Mucosa of stomach (tissue), 1 donor: ENCODE results near the gene AJAP1.
"Not testable (repeated sequence)": the region's sequence is repeated elsewhere in the genome, so short reads cannot be mapped to it uniquely, and the experiment has no call there.

Experiments used
- H3K27me3 ChIP-seq: one replicate; pipeline ENCODE4 v1.7.0; 2013; ENCODE audit warnings: mild to moderate bottlenecking, low read length; ENCODE audit not compliant: control insufficient read depth, insufficient read depth
- H3K36me3 ChIP-seq: one replicate; pipeline ENCODE4 v1.7.0; 2013; ENCODE audit warnings: low read length; ENCODE audit not compliant: control insufficient read depth, insufficient read depth
- H3K4me1 ChIP-seq: one replicate; pipeline ENCODE4 v1.7.0; 2013; ENCODE audit warnings: mild to moderate bottlenecking, low read length; ENCODE audit not compliant: control insufficient read depth, insufficient read depth
- H3K4me3 ChIP-seq: one replicate; pipeline ENCODE4 v1.7.0; 2013; ENCODE audit warnings: low read length
- H3K9ac ChIP-seq: one replicate; pipeline ENCODE4 v1.7.0; 2013; ENCODE audit warnings: mild to moderate bottlenecking, low read length, moderate library complexity
- H3K9me3 ChIP-seq: one replicate; pipeline ENCODE4 v1.7.0; 2013; ENCODE audit warnings: mild to moderate bottlenecking, low read length, moderate library complexity; ENCODE audit not compliant: control insufficient read depth
- donor health status: Pancreatic carcinoma.

Gene AJAP1

DNA sequence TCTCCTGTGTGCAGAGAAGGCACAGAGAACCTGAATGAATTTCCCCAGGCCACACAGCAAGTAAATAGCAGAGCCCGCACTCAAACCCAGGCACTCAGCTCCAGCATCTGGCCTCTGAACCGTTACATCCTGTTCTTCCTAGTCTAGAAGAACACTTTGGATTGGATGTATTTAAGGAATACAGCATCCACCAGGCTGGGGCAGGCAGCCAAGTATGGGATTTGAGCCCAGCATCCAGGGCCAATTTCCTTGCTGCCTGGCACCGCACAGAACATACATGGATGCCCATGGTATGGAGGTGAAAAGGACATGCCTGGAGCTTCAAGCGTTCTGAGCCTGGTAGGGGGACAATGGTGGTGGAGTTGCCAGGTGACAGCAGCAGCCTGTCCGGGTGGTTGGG, 9.7 kb downstream of the AJAP1 start:
- Histone ChIP-seq H3K9me3 (no peaks in the 10 kb centered on the region), H3K36me3 (no peaks in the 10 kb centered on the region), H3K4me1 (no peaks in the 10 kb centered on the region), H3K27me3 (peaks cover 9% of the 10 kb centered on the region), H3K4me3 (no peak overlapping the region), H3K9ac (no peak overlapping the region)

DNA sequence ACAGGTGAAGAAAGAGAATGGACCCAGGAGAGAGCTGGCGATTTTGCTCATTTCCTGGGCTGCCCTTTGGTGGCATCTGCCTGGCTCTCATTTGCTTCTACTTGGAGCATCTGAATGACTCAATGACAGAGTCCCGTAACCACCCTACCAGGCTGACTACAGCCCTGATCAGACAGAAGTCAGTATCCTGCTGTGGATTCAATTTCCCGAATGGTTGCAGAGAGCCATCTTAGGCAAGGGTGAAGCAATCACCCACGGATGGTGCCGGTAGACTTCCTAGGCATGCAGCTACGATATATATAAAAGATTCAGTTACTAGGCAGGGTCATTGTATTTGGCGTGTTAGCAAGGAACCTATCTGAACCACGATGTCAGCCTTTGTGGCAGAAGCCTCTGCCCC, 10.2 kb downstream of the AJAP1 start:
- Histone ChIP-seq H3K4me1 (no peaks in the 10 kb centered on the region), H3K4me3 (no peak overlapping the region), H3K9ac (no peak overlapping the region), H3K27me3 (peaks cover 4% of the 10 kb centered on the region), H3K9me3 (no peaks in the 10 kb centered on the region), H3K36me3 (no peaks in the 10 kb centered on the region)

DNA sequence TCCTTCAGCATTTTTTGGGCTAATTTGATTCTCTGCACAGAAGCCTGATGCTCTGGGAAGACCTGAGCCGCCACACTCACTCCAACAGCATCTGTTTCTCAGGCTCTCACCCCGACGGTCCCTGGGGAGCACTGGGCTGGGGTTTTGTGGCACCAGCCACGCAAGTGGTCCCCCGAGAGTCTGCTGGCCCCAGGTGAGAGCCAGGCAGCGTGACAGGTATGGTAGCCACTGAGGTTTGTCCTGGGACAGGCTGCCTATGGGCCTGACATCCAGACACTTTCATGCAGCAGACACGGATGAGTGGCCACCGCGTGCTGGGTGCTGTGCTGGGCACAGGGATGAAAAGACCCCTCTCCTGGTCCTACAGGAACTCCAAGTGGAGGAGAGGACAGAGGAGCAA, 11.0 kb downstream of the AJAP1 start:
- no peaks in the 10 kb centered on the region for H3K27me3 ChIP-seq
- H3K4me3 ChIP-seq, result no peak overlapping the region
- H3K9me3 ChIP-seq, result no peaks in the 10 kb centered on the region
- no peaks in the 10 kb centered on the region for H3K36me3 ChIP-seq
- no peak overlapping the region for H3K9ac ChIP-seq
- H3K4me1 ChIP-seq, result no peaks in the 10 kb centered on the region

DNA sequence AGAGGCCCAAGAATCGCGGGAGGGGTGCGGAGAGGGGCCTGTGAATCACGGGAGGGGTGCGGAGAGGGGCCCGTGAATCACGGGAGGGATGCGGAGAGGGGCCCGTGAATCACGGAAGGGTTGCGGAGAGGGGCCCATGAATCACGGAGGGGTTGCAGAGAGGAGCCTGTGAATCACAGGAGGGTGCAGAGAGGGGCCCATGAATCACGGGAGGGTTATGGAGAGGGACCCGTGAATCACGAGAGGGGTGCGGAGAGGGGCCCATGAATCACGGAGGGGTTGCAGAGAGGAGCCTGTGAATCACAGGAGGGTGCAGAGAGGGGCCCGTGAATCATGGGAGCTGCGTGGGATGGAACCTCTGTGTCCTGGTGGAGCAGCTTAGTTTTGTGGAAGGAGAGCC, 12.3 kb downstream of the AJAP1 start:
- not testable (repeated sequence) for H3K9me3 ChIP-seq, H3K4me1 ChIP-seq, H3K27me3 ChIP-seq, H3K9ac ChIP-seq, H3K4me3 ChIP-seq, H3K36me3 ChIP-seq

DNA sequence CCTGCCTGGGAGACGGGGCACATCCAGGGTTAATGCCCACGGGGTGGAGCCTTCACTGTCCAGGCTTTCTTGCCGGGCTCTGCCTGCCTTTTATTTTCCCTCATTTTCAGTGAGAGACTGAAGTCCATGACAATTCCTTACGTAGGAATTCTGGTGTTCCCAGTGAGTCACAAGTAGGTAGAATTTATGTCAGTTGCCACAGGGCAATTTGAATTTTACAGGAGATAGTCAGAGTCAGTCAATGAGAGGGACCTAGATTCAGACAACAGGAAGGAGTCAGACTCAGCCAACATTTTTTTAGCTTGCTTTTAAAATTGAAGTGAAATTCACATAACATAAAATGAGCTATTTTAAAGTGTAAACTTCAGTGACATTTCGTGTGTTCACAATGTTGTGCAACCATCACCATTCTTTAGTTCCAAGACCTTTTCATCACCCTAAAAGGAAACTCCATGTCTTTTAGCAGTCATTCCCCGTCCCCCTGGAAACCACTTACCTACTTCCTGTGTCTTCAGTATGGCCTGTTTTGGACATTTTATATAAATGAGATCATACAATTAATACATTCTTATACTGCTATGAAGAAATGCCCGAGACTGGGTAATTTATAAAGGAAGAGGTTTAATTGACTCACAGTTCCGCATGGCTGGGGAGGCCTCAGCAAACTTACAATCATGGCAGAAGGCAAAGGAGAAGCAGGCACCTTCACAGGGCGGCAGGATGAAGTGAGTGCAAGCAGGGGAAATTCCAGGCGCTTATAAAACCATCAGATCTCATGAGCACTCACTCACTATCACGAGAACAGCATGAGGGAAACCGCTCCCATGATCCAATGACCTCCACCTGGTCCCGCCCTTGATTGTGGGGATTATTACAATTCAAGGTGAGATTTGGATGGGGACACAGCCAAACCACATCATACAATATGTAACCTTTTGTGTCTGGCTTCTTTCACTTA, 14.6 kb downstream of the AJAP1 start:
- Histone ChIP-seq H3K4me1 (no peaks in the 10 kb centered on the region), H3K9ac (no peak overlapping the region), H3K9me3 (no peaks in the 10 kb centered on the region), H3K36me3 (no peaks in the 10 kb centered on the region), H3K4me3 (no peak overlapping the region), H3K27me3 (no peaks in the 10 kb centered on the region)

DNA sequence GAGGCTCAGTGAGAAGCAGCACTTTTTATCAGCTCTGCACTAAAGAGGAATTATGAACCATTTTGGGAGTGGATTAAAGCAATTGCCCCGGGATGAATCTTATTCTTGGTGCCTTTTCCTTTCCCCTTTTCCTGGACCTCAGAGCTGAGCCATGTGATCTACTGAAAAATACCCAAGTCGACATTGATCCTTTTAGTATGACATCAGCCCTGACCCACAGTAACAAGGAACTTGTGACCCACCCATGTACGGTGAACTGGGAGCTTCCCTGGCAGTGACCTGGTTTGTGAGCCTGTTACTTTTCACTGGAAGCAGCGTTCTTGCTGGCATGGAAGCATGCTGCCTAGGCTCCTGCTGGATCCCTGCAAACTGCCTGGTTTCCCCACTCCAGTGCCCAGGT, 15.9 kb downstream of the AJAP1 start:
- Histone ChIP-seq H3K9ac (no peak overlapping the region), H3K36me3 (no peaks in the 10 kb centered on the region), H3K4me3 (no peak overlapping the region), H3K4me1 (no peaks in the 10 kb centered on the region), H3K9me3 (no peaks in the 10 kb centered on the region), H3K27me3 (no peaks in the 10 kb centered on the region)

- Histone ChIP-seq H3K27me3 (no peaks in the 10 kb centered on the region), H3K9me3 (no peaks in the 10 kb centered on the region), H3K36me3 (no peaks in the 10 kb centered on the region)
These were observed 17.4 kb downstream of the AJAP1 start for GRCh38 chr1:4671828-4672227.

GRCh38 chr1:4673494-4673893, 19.1 kb downstream of the AJAP1 start:
- no peak overlapping the region for H3K9ac ChIP-seq

More at GRCh38 chr1:4671828-4672227, 17.4 kb downstream of the AJAP1 start:
- H3K4me3 ChIP-seq, result no peak overlapping the region
- H3K9ac ChIP-seq, result no peak overlapping the region
- H3K4me1 ChIP-seq, result no peaks in the 10 kb centered on the region

DNA sequence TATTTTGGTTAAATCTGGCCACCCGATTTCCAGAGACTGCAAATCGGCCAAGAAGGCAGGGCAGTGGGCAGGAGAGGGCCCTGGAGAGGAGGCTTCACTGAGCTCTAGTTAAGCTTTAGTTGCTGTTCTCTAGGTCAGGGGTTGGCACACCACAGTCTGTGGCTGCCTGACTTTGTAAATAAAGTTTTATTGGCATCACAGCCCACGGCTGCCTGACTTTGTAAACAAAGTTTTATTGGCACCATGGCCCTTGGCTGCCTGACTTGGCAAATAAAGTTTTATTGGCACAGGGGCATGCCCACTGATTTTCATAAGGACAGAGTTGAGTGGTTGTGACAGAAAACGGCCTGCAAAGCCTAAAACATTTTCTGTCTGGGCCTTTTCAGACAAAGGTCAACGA, 19.7 kb downstream of the AJAP1 start:
- Histone ChIP-seq H3K36me3 (no peaks in the 10 kb centered on the region), H3K9ac (no peak overlapping the region), H3K27me3 (no peaks in the 10 kb centered on the region), H3K4me3 (no peak overlapping the region), H3K9me3 (no peaks in the 10 kb centered on the region), H3K4me1 (no peaks in the 10 kb centered on the region)

More at GRCh38 chr1:4673494-4673893, 19.1 kb downstream of the AJAP1 start:
- no peaks in the 10 kb centered on the region for H3K27me3 ChIP-seq
- H3K36me3 ChIP-seq, result no peaks in the 10 kb centered on the region
- no peak overlapping the region for H3K4me3 ChIP-seq
- no peaks in the 10 kb centered on the region for H3K4me1 ChIP-seq
- H3K9me3 ChIP-seq, result no peaks in the 10 kb centered on the region

- Histone ChIP-seq H3K4me3 (no peak overlapping the region), H3K9me3 (no peaks in the 10 kb centered on the region), H3K9ac (no peak overlapping the region), H3K27me3 (no peaks in the 10 kb centered on the region), H3K4me1 (no peaks in the 10 kb centered on the region), H3K36me3 (no peaks in the 10 kb centered on the region)
These were observed 20.3 kb downstream of the AJAP1 start for GRCh38 chr1:4674676-4675075.

- Histone ChIP-seq H3K9ac (no peak overlapping the region), H3K9me3 (no peaks in the 10 kb centered on the region), H3K4me1 (no peaks in the 10 kb centered on the region), H3K4me3 (no peak overlapping the region), H3K27me3 (no peaks in the 10 kb centered on the region), H3K36me3 (no peaks in the 10 kb centered on the region)
These were observed 21.2 kb downstream of the AJAP1 start for GRCh38 chr1:4675454-4676186.

DNA sequence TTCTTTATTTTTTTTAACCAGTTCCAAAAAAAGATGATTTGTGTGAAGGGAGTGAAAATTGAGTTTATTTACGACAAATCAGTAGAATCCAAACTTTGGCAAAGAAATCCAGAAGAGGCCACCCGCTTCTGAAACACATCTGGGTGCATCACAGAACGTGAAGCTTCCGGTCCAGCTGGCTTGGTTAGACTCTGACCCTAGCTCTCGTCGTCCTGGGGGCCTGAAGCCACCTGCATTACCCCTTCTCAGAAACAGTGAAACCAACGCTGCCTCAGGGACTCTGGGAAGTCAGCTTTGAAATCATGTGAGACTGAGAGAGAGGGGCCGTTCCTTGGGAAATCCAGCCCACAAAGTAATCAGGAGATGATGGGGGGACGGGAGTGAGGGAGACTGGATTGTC, 21.8 kb downstream of the AJAP1 start:
- Histone ChIP-seq H3K9ac (no peak overlapping the region), H3K27me3 (no peaks in the 10 kb centered on the region), H3K4me1 (no peaks in the 10 kb centered on the region), H3K9me3 (no peaks in the 10 kb centered on the region), H3K36me3 (no peaks in the 10 kb centered on the region), H3K4me3 (no peak overlapping the region)
